ENCODE results near the gene MFRP.
A peak's percentile ranks its signal among the peaks of the same experiment; 100 is the strongest.

Gene MFRP

GRCh38 chr11:119372260-119373058 lies 26.0 kb upstream of the MFRP start:
- no peak for DNase-seq

- DNase-seq: no peak
Measured at GRCh38 chr11:119371778-119372182, 25.3 kb upstream of the MFRP start.

DNA sequence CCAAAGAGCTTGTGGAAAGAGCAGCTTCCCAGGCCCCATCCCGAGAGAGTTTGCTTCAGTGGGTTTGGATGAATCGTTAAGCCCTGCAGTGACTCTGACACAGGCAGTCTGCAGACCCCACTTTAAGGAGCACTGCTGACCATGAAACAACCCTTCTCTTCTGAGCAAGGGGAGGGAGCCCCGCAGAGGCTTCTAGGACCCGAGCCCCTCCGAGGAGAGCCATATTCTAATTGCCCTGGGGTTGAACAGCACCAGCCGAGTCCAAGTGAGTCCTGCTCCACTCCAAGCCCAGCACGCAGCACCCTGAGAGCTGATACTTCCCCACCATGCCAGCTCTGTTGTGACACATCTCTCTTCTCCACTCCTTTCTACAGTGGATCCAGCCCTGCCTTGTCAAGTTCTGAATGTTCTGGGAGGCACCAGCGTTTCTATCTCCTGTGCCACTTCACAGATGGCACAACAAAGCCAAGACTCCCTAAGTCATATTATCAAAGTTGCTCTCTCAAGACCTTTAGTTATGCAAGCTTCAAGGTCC lies 24.6 kb upstream of the MFRP start:
- DNase-seq: no peak

- no peak for DNase-seq
Measured at GRCh38 chr11:119370486-119371046, 24.1 kb upstream of the MFRP start.

- DNase-seq: no peak
Measured at GRCh38 chr11:119369132-119369925, 22.8 kb upstream of the MFRP start.

DNA sequence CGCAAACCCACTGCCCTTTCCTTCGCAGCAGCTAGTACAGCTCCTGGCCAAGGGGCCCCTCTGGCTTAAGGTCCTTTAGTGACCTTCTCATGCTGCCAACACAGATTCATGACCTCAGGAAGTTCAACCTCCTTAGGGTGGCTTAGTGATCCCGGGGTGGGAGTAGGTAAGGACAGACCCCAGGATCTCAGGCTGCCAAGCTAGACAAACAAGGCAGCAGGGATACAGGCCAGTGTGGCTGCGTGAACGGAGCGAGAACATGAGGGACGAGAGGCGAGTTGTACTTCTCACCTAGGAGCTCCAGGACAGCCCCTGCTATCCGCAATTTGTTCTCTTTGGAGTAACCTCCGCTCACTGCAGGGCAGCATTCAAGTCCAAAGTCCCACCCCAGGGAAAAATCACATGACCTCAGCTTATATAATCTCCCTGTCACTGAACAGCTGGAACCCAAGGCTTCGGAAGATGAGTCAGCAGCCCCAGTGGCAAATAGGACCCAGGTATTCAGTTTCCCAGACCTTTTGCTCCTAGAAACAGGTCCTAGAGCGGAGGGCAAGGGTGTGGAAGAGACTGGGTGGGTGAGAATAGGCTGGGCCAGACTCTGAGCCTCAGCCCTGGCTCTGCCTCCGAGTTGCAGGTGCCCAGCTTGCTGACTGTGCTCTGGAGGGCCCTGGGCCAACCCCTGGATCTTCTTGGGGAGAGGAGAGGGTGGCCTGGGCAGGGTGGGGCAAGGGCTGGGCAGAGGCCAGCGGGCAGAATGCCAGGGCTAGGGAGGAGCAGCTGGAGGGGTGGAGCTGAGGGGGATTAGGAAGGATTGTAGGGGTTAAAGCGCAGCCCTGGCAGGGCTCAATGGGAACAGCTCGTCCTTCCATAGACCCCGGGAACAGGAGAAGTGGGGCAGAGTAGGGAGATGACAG lies 21.9 kb upstream of the MFRP start:
- DNase-seq: no peak

DNA sequence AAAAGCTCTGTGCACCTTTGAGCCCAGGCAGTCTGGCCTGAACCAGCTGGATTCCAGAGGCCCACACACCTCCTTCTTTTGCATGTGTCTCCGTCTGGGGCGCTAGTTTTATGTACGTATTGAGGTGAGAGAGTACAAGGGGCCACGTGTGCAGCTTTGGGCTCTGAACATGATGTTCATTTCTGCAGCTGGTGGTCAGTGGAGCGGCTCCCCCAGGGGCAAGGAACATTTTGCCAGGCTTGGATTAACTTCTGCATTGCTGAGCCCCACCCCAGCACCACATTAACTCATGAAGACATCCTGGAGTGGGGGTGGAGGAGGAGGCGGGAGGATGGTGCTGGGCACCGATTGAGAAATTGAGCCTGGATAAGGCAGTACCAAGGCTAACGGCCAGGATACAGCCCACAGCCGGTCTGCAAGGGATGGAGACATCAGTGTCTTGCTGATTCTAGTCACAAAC lies 21.2 kb upstream of the MFRP start:
- DNase-seq: no peak

- DNase-seq: no peak
Measured at GRCh38 chr11:119366690-119367620, 20.4 kb upstream of the MFRP start.

DNA sequence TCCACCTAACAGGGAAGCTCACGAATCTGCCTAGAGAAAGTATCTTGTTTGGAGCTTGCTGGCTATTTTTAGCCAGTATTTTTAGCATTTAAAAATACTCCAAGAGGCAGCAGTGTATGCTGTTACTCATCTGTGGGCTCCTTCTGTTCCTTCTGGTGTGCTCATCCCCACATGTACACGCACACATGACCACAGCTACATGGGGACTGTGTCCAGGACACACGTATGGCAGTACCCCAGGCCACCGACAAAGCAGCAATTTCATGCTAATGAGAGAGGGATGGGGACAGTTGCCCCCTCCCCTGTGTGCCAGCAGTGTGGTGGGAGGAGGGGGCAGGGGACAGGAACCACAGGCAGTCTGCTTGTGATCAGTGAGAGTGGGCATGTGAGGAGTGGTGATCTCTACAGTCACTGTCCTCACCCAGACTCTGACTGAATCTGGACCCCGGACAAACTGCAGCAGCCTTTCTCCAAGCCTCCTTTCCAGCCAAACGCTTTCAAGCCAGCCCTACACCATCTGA lies 18.6 kb upstream of the MFRP start:
- no peak for DNase-seq

- DNase-seq: peak; percentile 56
Measured at GRCh38 chr11:119363851-119364590, 17.5 kb upstream of the MFRP start.

GRCh38 chr11:119363081-119363850 lies 16.8 kb upstream of the MFRP start:
- no peak for DNase-seq

- no peak for DNase-seq
Measured at GRCh38 chr11:119362741-119363080, 16.2 kb upstream of the MFRP start.

- DNase-seq: no peak
Measured at GRCh38 chr11:119361941-119362725, 15.6 kb upstream of the MFRP start.

- DNase-seq: no peak
Measured at GRCh38 chr11:119361056-119361787, 14.7 kb upstream of the MFRP start.

DNA sequence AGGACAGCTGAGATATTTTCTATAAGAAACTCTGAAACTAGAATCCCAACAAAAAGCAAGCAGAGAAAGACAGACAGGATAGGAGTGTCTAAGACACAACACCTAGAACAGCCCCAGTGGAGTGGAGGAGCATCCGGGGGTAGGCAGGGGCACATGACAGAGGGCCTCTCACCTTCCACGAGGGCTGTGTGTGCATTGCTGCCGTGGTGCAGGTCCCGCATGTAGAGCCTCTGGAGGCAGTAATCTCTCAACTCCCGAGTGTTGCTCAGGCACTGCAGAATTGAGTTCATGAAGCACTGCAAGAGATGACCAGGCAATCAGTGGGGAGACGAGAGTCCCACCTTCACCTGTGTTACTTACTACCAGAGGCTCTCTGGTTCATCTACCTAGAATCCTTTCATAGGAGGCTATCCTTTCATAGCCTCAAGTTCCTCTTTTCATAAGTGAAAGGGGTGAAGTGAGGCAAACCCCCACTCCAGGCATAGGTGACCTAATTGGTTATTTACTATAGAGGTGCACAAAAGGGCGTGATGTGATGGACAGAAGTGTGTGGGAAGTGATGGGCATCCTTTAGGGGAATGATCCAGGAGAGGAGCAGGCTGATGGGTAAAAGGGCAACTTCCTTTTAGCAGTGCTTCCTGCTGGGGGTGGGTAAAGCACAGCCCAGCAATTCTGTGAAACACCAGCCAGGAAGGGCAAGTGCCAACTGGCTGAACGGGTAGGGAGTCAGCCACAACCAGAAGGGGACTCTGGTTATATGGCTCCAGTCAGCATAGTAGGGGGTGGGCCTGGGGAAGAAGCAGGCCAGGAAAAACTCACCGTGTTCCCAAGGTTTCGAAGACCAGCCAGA lies 13.1 kb upstream of the MFRP start:
- no peak for DNase-seq

- DNase-seq: no peak
Measured at GRCh38 chr11:119357074-119357473, 10.6 kb upstream of the MFRP start.
